Brain pericyte (primary cell): ENCODE results near the gene TP63.

Experiments used
- DNase-seq: peaks from one replicate; pipeline ENCODE4 v3.0.0-alpha.2; 2012; ENCODE audit warnings: low read depth, low spot score

Gene TP63

GRCh38 chr3:189776149-189776824, 145.1 kb downstream of the TP63 start:
- DNase-seq: no peak

- DNase-seq: no peak
These were observed 147.3 kb downstream of the TP63 start for GRCh38 chr3:189778340-189778950.

GRCh38 chr3:189779166-189779565, 148.0 kb downstream of the TP63 start:
- DNase-seq: no peak

- no peak for DNase-seq
These were observed 149.5 kb downstream of the TP63 start for GRCh38 chr3:189780546-189781270.

- no peak for DNase-seq
These were observed 150.2 kb downstream of the TP63 start for GRCh38 chr3:189781415-189781814.

GRCh38 chr3:189786479-189787064, 155.4 kb downstream of the TP63 start:
- no peak for DNase-seq

GRCh38 chr3:189787191-189787590, 156.0 kb downstream of the TP63 start:
- no peak for DNase-seq

- no peak for DNase-seq
These were observed 156.4 kb downstream of the TP63 start for GRCh38 chr3:189787632-189788031.

- no peak for DNase-seq
These were observed 158.2 kb downstream of the TP63 start for GRCh38 chr3:189789432-189789831.

- DNase-seq: no peak
These were observed 159.5 kb downstream of the TP63 start for GRCh38 chr3:189790658-189791057.

- no peak for DNase-seq
These were observed 161.1 kb downstream of the TP63 start for GRCh38 chr3:189792046-189792929.

GRCh38 chr3:189794518-189794917, 163.3 kb downstream of the TP63 start:
- no peak for DNase-seq

GRCh38 chr3:189797103-189797750, 166.0 kb downstream of the TP63 start:
- DNase-seq: no peak

GRCh38 chr3:189799366-189799765, 168.2 kb downstream of the TP63 start:
- no peak for DNase-seq

GRCh38 chr3:189800436-189800835, 169.2 kb downstream of the TP63 start:
- DNase-seq: no peak

- DNase-seq: no peak
These were observed 172.1 kb downstream of the TP63 start for GRCh38 chr3:189803254-189803653.

- DNase-seq: no peak
These were observed 174.3 kb downstream of the TP63 start for GRCh38 chr3:189805375-189806067.

GRCh38 chr3:189806171-189806951, 175.2 kb downstream of the TP63 start:
- DNase-seq: no peak

GRCh38 chr3:189808246-189809007, 177.2 kb downstream of the TP63 start:
- DNase-seq: no peak
